BJ (cell line): ENCODE data around the gene ULK3. TPM values are rescaled to one million over a fixed set of nuclear protein-coding genes. Genes with fewer than 3 reads are reported as not detected.

Experiments used
- CTCF ChIA-PET: fragments of 350-600 bp; formaldehyde crosslinking; extraction: SDS; loops from one replicate; lab custom pipeline; 2021; ENCODE audit warnings: antibody characterized with exemption, inconsistent platforms; lab: Yijun Ruan, JAX
- POLR2A ChIA-PET: fragments of 300-600 bp; sonication (Branson Sonifier 250); formaldehyde crosslinking; extraction: SDS; loops from one replicate; lab custom pipeline; 2021; ENCODE audit warnings: antibody characterized with exemption; lab: Charles Lee
- DNase-seq: peaks from one replicate; pipeline ENCODE4 v3.0.0-alpha.2; 2011; ENCODE audit warnings: low read depth
- H3K27me3 ChIP-seq: 2 replicates; pipeline ENCODE4 v1.6.0; 2011; ENCODE audit warnings: low read length; ENCODE audit not compliant: control insufficient read depth, insufficient read depth
- H3K36me3 ChIP-seq: 2 replicates; pipeline ENCODE4 v1.5.1; 2011; ENCODE audit warnings: low read length; ENCODE audit not compliant: control insufficient read depth, insufficient read depth
- H3K4me3 ChIP-seq: 2 replicates; pipeline ENCODE4 v1.5.1; 2011; ENCODE audit warnings: low read depth, mild to moderate bottlenecking, control low read depth, low read length
- CTCF ChIP-seq: IDR thresholded peaks from 2 replicates; pipeline ENCODE4 v1.5.1; 2011; ENCODE audit warnings: low read depth, mild to moderate bottlenecking, control low read depth, inconsistent platforms, low read length, moderate library complexity; ENCODE audit not compliant: insufficient read depth
- polyA plus RNA-seq: library from polyadenylated mRNA; depleted of rRNA; stranded (reverse); fragments of >200 nt; gene quantifications from 2 replicates; pipeline ENCODE4 v1.2.3, GENCODE V29; 2011; rRNA removed
- small RNA-seq: library from RNA; depleted of rRNA; stranded (forward); fragments of <200 nt; gene quantifications from one replicate; pipeline ENCODE3, GENCODE V24; 2012; ENCODE audit warnings: low replicate concordance, low read depth; ENCODE audit not compliant: insufficient read length

The ULK3 gene
- polyA plus RNA-seq, 1 experiment: 20.1 TPM

- DNase-seq: no peak
- no peak overlapping the region for H3K4me3 ChIP-seq
- ChIA-PET POLR2A (interaction anchor here (0.5 kb wide), 1 partner anchor 93 kb away, joined by 6 read pairs; no protein-coding TSS in a partner anchor), CTCF (interaction anchor here (0.7 to 3.3 kb wide), 18 partner anchors 9 to 162 kb away, joined by 3 to 29 read pairs (median 5); partner anchors contain the start of genes CPLX3 and FAM219B)
- H3K36me3 ChIP-seq: no peaks in the 10 kb centered on the region; the same call in 1 of the 2 replicates
- no peaks in the 10 kb centered on the region for H3K27me3 ChIP-seq
- no peak for TF ChIP-seq CTCF
Measured at GRCh38 chr15:74788042-74788682, 54.8 kb downstream of the ULK3 start.

- CTCF ChIA-PET: interaction anchor here (0.8 to 3.3 kb wide), 21 partner anchors 8 to 415 kb away, joined by 3 to 29 read pairs (median 5); partner anchors contain the start of genes CPLX3 and FAM219B
- POLR2A ChIA-PET: no interaction called here
- peak; percentile 71 for TF ChIP-seq CTCF
- no peak for DNase-seq
- no peaks in the 10 kb centered on the region for H3K36me3 ChIP-seq
- no peak overlapping the region for H3K4me3 ChIP-seq
- H3K27me3 ChIP-seq: no peaks in the 10 kb centered on the region
Measured at GRCh38 chr15:74787251-74788041, 55.5 kb downstream of the ULK3 start.

- POLR2A ChIA-PET: no interaction called here
- TF ChIP-seq CTCF: no peak
Measured at GRCh38 chr15:74786551-74787165, 56.3 kb downstream of the ULK3 start.

More at GRCh38 chr15:74786551-74787165, 56.3 kb downstream of the ULK3 start:
- CTCF ChIA-PET: interaction anchor here (0.8 to 3.3 kb wide), 14 partner anchors 9 to 415 kb away, joined by 3 to 29 read pairs (median 5); no protein-coding TSS in a partner anchor
- no peak for DNase-seq
- H3K27me3 ChIP-seq: no peaks in the 10 kb centered on the region
- no peaks in the 10 kb centered on the region for H3K36me3 ChIP-seq
- H3K4me3 ChIP-seq: no peak overlapping the region

Small RNAs within 50 kb of the gene (small RNA-seq; reads per million reads assigned to genes)
- gene CPLX3 (not detected), gene MIR4513 (not detected), gene MIR6882 (0.84 reads per million)

Other genes starting within 250 kb of the ULK3 start
- 45.2 and 58.3 TPM in 2 replicates for gene CLK3, start 227.3 kb downstream of the ULK3 start, polyA plus RNA-seq
- 37.2 and 44.2 TPM in 2 replicates for gene EDC3, start 147.1 kb downstream of the ULK3 start, polyA plus RNA-seq
- 0.10 TPM in 1 of 2 replicates, not detected in the other for gene CYP1A1, start 117.6 kb downstream of the ULK3 start, polyA plus RNA-seq
- not detected in 2 replicates for gene CYP1A2, start 94.3 kb downstream of the ULK3 start, polyA plus RNA-seq
- 15.1 and 25.3 TPM in 2 replicates for gene CSK, start 61.1 kb downstream of the ULK3 start, polyA plus RNA-seq
- gene LMAN1L, start 30.3 kb downstream of the ULK3 start, polyA plus RNA-seq: not detected in 2 replicates
- not detected in 2 replicates for gene CPLX3, start 16.5 kb downstream of the ULK3 start, polyA plus RNA-seq
- 144 and 192 TPM in 2 replicates for gene SCAMP2, start 30.2 kb upstream of the ULK3 start, polyA plus RNA-seq
- gene MPI, start 46.9 kb upstream of the ULK3 start, polyA plus RNA-seq: 73.9 and 105 TPM in 2 replicates
- gene FAM219B, start 63.7 kb upstream of the ULK3 start, polyA plus RNA-seq: 54.7 and 66.7 TPM in 2 replicates
- 64.6 and 106 TPM in 2 replicates for gene COX5A, start 94.9 kb upstream of the ULK3 start, polyA plus RNA-seq
- gene RPP25, start 113.6 kb upstream of the ULK3 start, polyA plus RNA-seq: 0.92 and 1.3 TPM in 2 replicates
- gene SCAMP5, start 152.4 kb upstream of the ULK3 start, polyA plus RNA-seq: 2.9 and 3.6 TPM in 2 replicates
- gene PPCDC, start 180.4 kb upstream of the ULK3 start, polyA plus RNA-seq: 8.2 and 11.1 TPM in 2 replicates